ENCODE measurements around the gene SOX8. TPM values are rescaled to one million over a fixed set of nuclear protein-coding genes. Genes with fewer than 3 reads are reported as not detected.

The SOX8 gene
- total RNA-seq, 1 experiment from 2014 or later: 0.47 TPM

- intact Hi-C loops (cut with micrococcal nuclease): no loop called here
- no peak for ATAC-seq
These were observed 43.8 kb upstream of the SOX8 start for GRCh38 chr16:937723-938122.

GRCh38 chr16:938136-938535 lies 43.4 kb upstream of the SOX8 start:
- ChIA-PET CTCF (no interaction called here), POLR2A (ENCODE audit: unreplicated experiment) (no interaction called here)
- intact Hi-C loops (cut with micrococcal nuclease): no loop called here
- DNase-seq: no peak
- Histone ChIP-seq H3K36me3 (ENCODE audit: low read depth, low read length) (peaks cover 9% of the 10 kb centered on the region), H3K4me3 (ENCODE audit: low read length) (no peak overlapping the region), H3K79me2 (ENCODE audit: low read length) (no peaks in the 10 kb centered on the region), H3K27ac (ENCODE audit: low read length) (no peak overlapping the region), H3K9me3 (ENCODE audit: low read length) (no peaks in the 10 kb centered on the region), H3K4me2 (ENCODE audit: low read length) (no peak overlapping the region), H3K9me2 (replicated peaks; ENCODE audit: low read length) (no peaks in the 10 kb centered on the region), H3F3A (ENCODE audit: low read length, unreplicated experiment) (no peaks in the 10 kb centered on the region), H4K20me1 (ENCODE audit: low read length) (no peaks in the 10 kb centered on the region), H2AFZ (ENCODE audit: low read length) (no peak overlapping the region), H3K9ac (ENCODE audit: low read length) (no peak overlapping the region), H3K27me3 (ENCODE audit: low read length) (no peaks in the 10 kb centered on the region), H3K4me1 (ENCODE audit: insufficient read depth, low read length) (no peaks in the 10 kb centered on the region)
- no TSS peak for BruUV-seq (replicated peaks)
- no peak for ATAC-seq
- TF ChIP-seq CTCF (conservative IDR thresholded peaks at IDR 0.05; ENCODE audit: low read depth, low read length) (no peak), EZH2 (IDR thresholded peaks at IDR 0.05; ENCODE audit: low read length, unreplicated experiment) (no peak), EZH2phosphoT487 (IDR thresholded peaks at IDR 0.05; ENCODE audit: borderline replicate concordance, low read length) (no peak)

More at GRCh38 chr16:937723-938122, 43.8 kb upstream of the SOX8 start:
- CTCF ChIA-PET: no interaction called here
- Histone ChIP-seq H4K20me1 (ENCODE audit: low read length) (no peaks in the 10 kb centered on the region), H3K36me3 (ENCODE audit: low read depth, low read length) (peaks cover 9% of the 10 kb centered on the region), H3K4me2 (ENCODE audit: low read length) (no peak overlapping the region), H3K79me2 (ENCODE audit: low read length) (no peaks in the 10 kb centered on the region), H2AFZ (ENCODE audit: low read length) (no peak overlapping the region), H3K9me2 (replicated peaks; ENCODE audit: low read length) (no peaks in the 10 kb centered on the region), H3K9me3 (ENCODE audit: low read length) (no peaks in the 10 kb centered on the region), H3F3A (ENCODE audit: low read length, unreplicated experiment) (no peaks in the 10 kb centered on the region), H3K4me1 (ENCODE audit: insufficient read depth, low read length) (no peaks in the 10 kb centered on the region), H3K27me3 (ENCODE audit: low read length) (no peaks in the 10 kb centered on the region), H3K27ac (ENCODE audit: low read length) (no peak overlapping the region), H3K9ac (ENCODE audit: low read length) (no peak overlapping the region), H3K4me3 (ENCODE audit: low read length) (no peak overlapping the region)
- DNase-seq: no peak
- no TSS peak for BruUV-seq (replicated peaks)
- POLR2A ChIA-PET (ENCODE audit: unreplicated experiment): no interaction called here
- TF ChIP-seq EZH2 (IDR thresholded peaks at IDR 0.05; ENCODE audit: low read length, unreplicated experiment) (no peak), CTCF (conservative IDR thresholded peaks at IDR 0.05; ENCODE audit: low read depth, low read length) (no peak), EZH2phosphoT487 (IDR thresholded peaks at IDR 0.05; ENCODE audit: borderline replicate concordance, low read length) (no peak)

- CTCF ChIA-PET: no interaction called here
- Histone ChIP-seq H4K20me1 (ENCODE audit: low read length) (no peaks in the 10 kb centered on the region), H3K36me3 (ENCODE audit: low read depth, low read length) (peaks cover 9% of the 10 kb centered on the region), H2AFZ (ENCODE audit: low read length) (no peak overlapping the region), H3K4me1 (ENCODE audit: insufficient read depth, low read length) (no peaks in the 10 kb centered on the region), H3K9ac (ENCODE audit: low read length) (no peak overlapping the region), H3F3A (ENCODE audit: low read length, unreplicated experiment) (no peaks in the 10 kb centered on the region), H3K9me2 (replicated peaks; ENCODE audit: low read length) (no peaks in the 10 kb centered on the region), H3K4me3 (ENCODE audit: low read length) (no peak overlapping the region), H3K4me2 (ENCODE audit: low read length) (no peak overlapping the region), H3K9me3 (ENCODE audit: low read length) (no peaks in the 10 kb centered on the region), H3K79me2 (ENCODE audit: low read length) (no peaks in the 10 kb centered on the region), H3K27me3 (ENCODE audit: low read length) (no peaks in the 10 kb centered on the region), H3K27ac (ENCODE audit: low read length) (no peak overlapping the region)
- ATAC-seq (no peak), DNase-seq (no peak)
- BruUV-seq (replicated peaks): no TSS peak
- TF ChIP-seq CTCF (conservative IDR thresholded peaks at IDR 0.05; ENCODE audit: low read depth, low read length): no peak
- TF ChIP-seq EZH2 (IDR thresholded peaks at IDR 0.05; ENCODE audit: low read length, unreplicated experiment): no peak
- no peak for TF ChIP-seq EZH2phosphoT487 (IDR thresholded peaks at IDR 0.05; ENCODE audit: borderline replicate concordance, low read length)
- POLR2A ChIA-PET (ENCODE audit: unreplicated experiment): no interaction called here
- intact Hi-C loops (cut with micrococcal nuclease): no loop called here
These were observed 42.8 kb upstream of the SOX8 start for GRCh38 chr16:938752-939151.

All from PC-3 (cell line).